ENCODE measurements around the gene RNF166.

RNF166 gene

GRCh38 chr16:88692861-88693260, 13.3 kb downstream of the RNF166 start:
- no peak for DNase-seq (ENCODE audit: low read depth in 2 of 2)

- DNase-seq (ENCODE audit: low read depth in 2 of 2) = no peak
Observed at GRCh38 chr16:88691924-88692560, 14.2 kb downstream of the RNF166 start.

- DNase-seq (ENCODE audit: low read depth in 2 of 2) = no peak
Observed at GRCh38 chr16:88691129-88691813, 14.9 kb downstream of the RNF166 start.

GRCh38 chr16:88690341-88691128, 15.7 kb downstream of the RNF166 start:
- DNase-seq (ENCODE audit: low read depth in 2 of 2) = no peak

- no peak for DNase-seq (ENCODE audit: low read depth in 2 of 2)
Observed at GRCh38 chr16:88688013-88688778, 18.0 kb downstream of the RNF166 start.

GRCh38 chr16:88687676-88688012, 18.6 kb downstream of the RNF166 start:
- no peak for DNase-seq (ENCODE audit: low read depth in 2 of 2)

- DNase-seq (ENCODE audit: low read depth in 2 of 2) = no peak
Observed at GRCh38 chr16:88687254-88687576, 19.0 kb downstream of the RNF166 start.

- no peak for DNase-seq (ENCODE audit: low read depth in 2 of 2)
Observed at GRCh38 chr16:88686439-88687253, 19.6 kb downstream of the RNF166 start, which contains the start of gene SNAI3. Gene SNAI3 (minus strand): TSS chr16:88686507. CDS start chr16:88686406, 101 bp downstream.

- no peak for DNase-seq (ENCODE audit: low read depth in 2 of 2)
Observed at GRCh38 chr16:88686062-88686438, 20.2 kb downstream of the RNF166 start.

- peak; percentile 14 to 17 for DNase-seq (ENCODE audit: low read depth in 2 of 2)
Observed at GRCh38 chr16:88685156-88686061, 20.8 kb downstream of the RNF166 start.

GRCh38 chr16:88684569-88685155, 21.5 kb downstream of the RNF166 start:
- no peak for DNase-seq (ENCODE audit: low read depth in 2 of 2)

- DNase-seq (ENCODE audit: low read depth in 2 of 2) = no peak
Observed at GRCh38 chr16:88681709-88682451, 24.3 kb downstream of the RNF166 start.

- no peak for DNase-seq (ENCODE audit: low read depth in 2 of 2)
Observed at GRCh38 chr16:88681084-88681680, 25.0 kb downstream of the RNF166 start.

GRCh38 chr16:88680554-88681083, 25.6 kb downstream of the RNF166 start:
- no peak for DNase-seq (ENCODE audit: low read depth in 2 of 2)

GRCh38 chr16:88678224-88678979, 27.8 kb downstream of the RNF166 start:
- DNase-seq (ENCODE audit: low read depth in 2 of 2) = no peak

- DNase-seq (ENCODE audit: low read depth in 2 of 2) = no peak
Observed at GRCh38 chr16:88677721-88678120, 28.5 kb downstream of the RNF166 start.

- DNase-seq (ENCODE audit: low read depth in 2 of 2) = no peak
Observed at GRCh38 chr16:88676502-88677242, 29.5 kb downstream of the RNF166 start.
